ENCODE data around the gene TNFRSF4.

- TF ChIP-seq CTCF (IDR thresholded peaks at IDR 0.05) (no peak), POLR2AphosphoS5 (IDR thresholded peaks at IDR 0.05) (no peak), POLR2A (IDR thresholded peaks at IDR 0.05) (no peak)
Measured at GRCh38 chr1:1167841-1168450, 46.0 kb downstream of the TNFRSF4 start.
